HL-60 (cell line): Measurements from ENCODE around the gene GID8.

Experiments
- POLR2AphosphoS5 ChIP-seq: IDR thresholded peaks from 2 replicates; pipeline ENCODE4 v1.6.1; 2012; ENCODE audit warnings: low read depth
- SPI1 ChIP-seq: IDR thresholded peaks from 2 replicates; pipeline ENCODE4 v1.6.1; 2012; ENCODE audit warnings: low read depth, mild to moderate bottlenecking, borderline replicate concordance
- TF ChIP-seq, protein P1 (sequence below): IDR thresholded peaks from one replicate; pipeline ENCODE4 v1.5.1; 2011; ENCODE audit warnings: low read length, control low read depth, inconsistent platforms; ENCODE audit not compliant: insufficient read depth

DNA sequence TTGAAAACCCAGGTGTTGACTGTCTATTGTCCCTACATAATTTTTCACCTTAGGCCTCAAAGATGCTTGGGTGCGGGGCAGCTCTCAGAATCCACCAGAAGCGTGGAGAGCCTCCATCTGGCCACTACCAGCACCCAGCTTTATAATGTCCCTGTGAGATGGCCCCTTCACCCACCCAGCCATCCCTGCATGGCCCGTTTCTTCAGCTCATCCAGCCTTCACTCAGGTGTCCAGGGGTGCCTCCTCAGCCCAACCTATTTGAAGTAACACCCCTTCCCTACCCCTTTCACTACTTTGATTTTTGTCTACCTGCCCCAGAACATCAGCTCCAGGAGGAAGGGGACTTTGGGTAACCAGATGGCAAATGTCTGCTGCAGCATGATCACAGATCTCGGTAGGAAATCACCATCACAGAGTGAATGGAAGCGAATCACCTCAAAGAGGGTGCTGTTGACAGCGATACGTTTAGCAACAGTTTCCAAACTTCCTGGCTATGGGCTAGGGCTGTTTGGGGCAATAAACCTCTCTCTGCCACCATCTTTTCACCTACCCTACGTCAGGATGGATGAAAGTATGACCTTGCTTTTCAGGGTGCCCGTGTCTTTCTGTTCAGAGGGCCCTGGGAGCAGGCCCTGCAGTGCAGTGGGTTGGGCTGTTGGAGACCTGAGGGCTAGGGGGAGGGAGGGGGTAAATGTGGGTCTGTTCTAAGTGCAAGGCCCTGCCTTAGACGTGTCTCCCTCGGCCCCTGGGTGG is 13.4 kb downstream of the GID8 start:
- TF ChIP-seq, protein P1, sequence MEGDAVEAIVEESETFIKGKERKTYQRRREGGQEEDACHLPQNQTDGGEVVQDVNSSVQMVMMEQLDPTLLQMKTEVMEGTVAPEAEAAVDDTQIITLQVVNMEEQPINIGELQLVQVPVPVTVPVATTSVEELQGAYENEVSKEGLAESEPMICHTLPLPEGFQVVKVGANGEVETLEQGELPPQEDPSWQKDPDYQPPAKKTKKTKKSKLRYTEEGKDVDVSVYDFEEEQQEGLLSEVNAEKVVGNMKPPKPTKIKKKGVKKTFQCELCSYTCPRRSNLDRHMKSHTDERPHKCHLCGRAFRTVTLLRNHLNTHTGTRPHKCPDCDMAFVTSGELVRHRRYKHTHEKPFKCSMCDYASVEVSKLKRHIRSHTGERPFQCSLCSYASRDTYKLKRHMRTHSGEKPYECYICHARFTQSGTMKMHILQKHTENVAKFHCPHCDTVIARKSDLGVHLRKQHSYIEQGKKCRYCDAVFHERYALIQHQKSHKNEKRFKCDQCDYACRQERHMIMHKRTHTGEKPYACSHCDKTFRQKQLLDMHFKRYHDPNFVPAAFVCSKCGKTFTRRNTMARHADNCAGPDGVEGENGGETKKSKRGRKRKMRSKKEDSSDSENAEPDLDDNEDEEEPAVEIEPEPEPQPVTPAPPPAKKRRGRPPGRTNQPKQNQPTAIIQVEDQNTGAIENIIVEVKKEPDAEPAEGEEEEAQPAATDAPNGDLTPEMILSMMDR = no peak
- TF ChIP-seq POLR2AphosphoS5 (no peak), SPI1 (no peak)
